Measurements from ENCODE around the gene VPS37C.

- TF ChIP-seq POLR2A (IDR thresholded peaks at IDR 0.05) (no peak), CTCF (IDR thresholded peaks at IDR 0.05) (no peak), EP300 (IDR thresholded peaks at IDR 0.05; ENCODE audit: low read depth) (no peak)
These were observed 46.3 kb downstream of the VPS37C start for GRCh38 chr11:61114913-61115312.

All from transverse colon (tissue), 3 donors.